Ascending aorta (tissue), 2 donors: Measurements from ENCODE around the gene LLGL2. TPM values are rescaled to one million over a fixed set of nuclear protein-coding genes. Genes with fewer than 3 reads are reported as not detected.

ENCODE experiments used
- DNase-seq, 2 donors: peaks; one replicate each; pipeline ENCODE4 v3.0.0-alpha.2; 2019; ENCODE audit warnings: low spot score in 2 of 2
- H3K27ac ChIP-seq, 2 donors: fragments of 200-600 bp; sonication (generic); one replicate each; pipeline ENCODE4 v1.5.1; 2016 to 2017; ENCODE audit warnings: mild to moderate bottlenecking in 1 of 2
- H3K27me3 ChIP-seq: fragments of 200-600 bp; sonication (generic); one replicate; pipeline ENCODE4 v1.5.1; 2017
- H3K36me3 ChIP-seq, 2 donors: fragments of 200-600 bp; sonication (generic); one replicate each; pipeline ENCODE4 v1.5.1; 2016
- H3K4me1 ChIP-seq, 2 donors: fragments of 200-600 bp; sonication (generic); one replicate each; pipeline ENCODE4 v1.5.1; 2016 to 2017; ENCODE audit warnings: mild to moderate bottlenecking in 1 of 2
- H3K4me3 ChIP-seq, 2 donors: fragments of 200-600 bp; sonication (generic); one replicate each; pipeline ENCODE4 v1.5.1; 2016 to 2017; ENCODE audit warnings: mild to moderate bottlenecking in 1 of 2
- H3K9me3 ChIP-seq, 2 donors: fragments of 200-600 bp; sonication (generic); one replicate each; pipeline ENCODE4 v1.5.1; 2016
- CTCF ChIP-seq, 3 experiments: fragments of 200-600 bp in 2 of 3; fragments of 450-650 bp in 1 of 3; sonication (generic) in 2 of 3; IDR thresholded peaks; one replicate each; pipeline ENCODE4 v1.5.1; 2016 to 2019; ENCODE audit warnings: antibody characterized with exemption in 3 of 3, mild to moderate bottlenecking in 1 of 3, moderate library complexity in 1 of 3
- intact Hi-C: fragments of 100-400 bp; cut with DNase I; formaldehyde crosslinking; loops from one replicate; pipeline ENCODE4 v1.15.1; 2023
- total RNA-seq: library from RNA; depleted of rRNA; stranded (reverse); fragments of >200 nt; gene quantifications from one replicate; pipeline ENCODE4 v1.1.0, GENCODE V29; 2016

LLGL2 gene
- total RNA-seq, 1 donor from 2014 or later: 41.8 TPM

- H3K4me3 ChIP-seq: no peak overlapping the region
- DNase-seq: no peak
Observed at GRCh38 chr17:75558666-75559530, 33.4 kb downstream of the LLGL2 start.

DNA sequence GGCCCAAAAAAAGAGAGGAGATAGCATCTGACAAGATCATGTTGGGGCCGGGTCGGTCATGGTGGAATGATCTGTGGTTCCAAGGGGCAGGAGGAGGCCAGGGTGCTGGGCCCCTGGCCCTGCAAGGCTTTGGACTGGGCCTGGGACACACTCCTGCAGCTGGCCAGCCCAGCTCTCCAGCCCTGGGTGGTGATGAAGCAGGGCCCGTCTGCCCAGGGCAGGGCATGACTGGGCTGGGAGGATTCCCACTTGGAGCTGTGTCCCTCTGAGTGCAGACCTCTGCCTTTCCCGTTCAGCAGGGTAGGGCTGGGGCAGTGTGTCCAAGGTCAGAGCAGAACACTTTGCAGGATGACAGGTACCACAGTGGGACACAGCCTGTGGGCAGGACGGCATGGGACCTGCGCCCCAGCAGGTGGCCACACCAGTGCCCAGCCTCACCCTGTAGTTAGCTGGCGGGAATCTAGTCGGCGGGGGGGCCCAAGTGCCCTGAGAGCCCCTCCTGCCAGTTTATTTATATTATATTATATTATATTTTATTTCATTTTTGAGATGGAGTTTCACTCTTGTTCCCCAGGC lies 34.5 kb downstream of the LLGL2 start:
- Histone ChIP-seq H3K9me3 (no peaks in the 10 kb centered on the region), H3K27me3 (no peaks in the 10 kb centered on the region), H3K36me3 (peaks cover 3 to 18% of the 10 kb centered on the region in 2 donors), H3K4me3 (no peak overlapping the region), H3K4me1 (peaks cover 0 to 2% of the 10 kb centered on the region in 2 donors), H3K27ac (no peak overlapping the region)
- intact Hi-C loops: no loop called here
- TF ChIP-seq CTCF (IDR thresholded peaks at IDR 0.05): no peak
- no peak for DNase-seq

More at GRCh38 chr17:75558666-75559530, 33.4 kb downstream of the LLGL2 start:
- Histone ChIP-seq H3K36me3 (peaks cover 0 to 12% of the 10 kb centered on the region in 2 donors), H3K9me3 (no peaks in the 10 kb centered on the region), H3K27ac (no peak overlapping the region), H3K4me1 (peaks cover 0 to 2% of the 10 kb centered on the region in 2 donors), H3K27me3 (no peaks in the 10 kb centered on the region)
- TF ChIP-seq CTCF (IDR thresholded peaks at IDR 0.05): no peak
- intact Hi-C loops: no loop called here

DNA sequence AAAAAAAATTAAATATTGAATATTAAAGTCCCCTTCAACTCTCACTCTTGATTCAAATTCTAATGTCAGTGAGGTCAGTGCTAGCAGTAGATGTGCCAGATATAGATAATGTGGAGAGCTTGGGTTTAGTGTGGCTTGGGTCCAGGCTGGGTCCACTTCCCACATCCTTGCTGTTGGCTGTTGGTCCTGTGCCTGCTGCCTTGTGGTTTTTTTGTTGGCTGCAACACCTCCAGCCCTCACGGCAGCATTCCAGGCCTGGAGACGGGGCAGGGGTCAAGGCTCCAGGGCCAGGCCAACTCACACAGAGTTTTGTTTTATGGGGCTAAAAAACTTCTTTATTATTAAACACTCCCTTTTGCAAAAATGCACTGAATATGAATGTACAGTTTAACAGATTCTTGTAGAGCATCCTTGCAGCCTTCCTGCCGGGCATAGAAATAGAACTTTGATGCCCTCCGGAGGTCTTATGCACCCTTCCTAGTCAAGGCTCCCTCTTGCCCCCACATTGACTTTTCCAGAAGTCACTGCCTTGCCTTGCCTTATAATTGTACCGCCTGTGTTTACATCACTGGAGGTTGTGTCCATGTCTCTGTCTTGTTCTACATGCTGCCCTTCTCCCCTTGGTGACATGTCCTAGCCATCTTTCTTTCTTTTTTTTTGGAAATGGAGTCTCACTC lies 36.6 kb downstream of the LLGL2 start:
- H3K27ac ChIP-seq: no peak overlapping the region
- peaks cover 3 to 18% of the 10 kb centered on the region in 2 donors for H3K36me3 ChIP-seq
- TF ChIP-seq CTCF (IDR thresholded peaks at IDR 0.05): no peak
- no peaks in the 10 kb centered on the region for H3K9me3 ChIP-seq
- H3K4me1 ChIP-seq: peaks cover 0 to 2% of the 10 kb centered on the region in 2 donors
- no peak for DNase-seq
- H3K27me3 ChIP-seq: no peaks in the 10 kb centered on the region
- no peak overlapping the region for H3K4me3 ChIP-seq
- intact Hi-C loops: no loop called here

DNA sequence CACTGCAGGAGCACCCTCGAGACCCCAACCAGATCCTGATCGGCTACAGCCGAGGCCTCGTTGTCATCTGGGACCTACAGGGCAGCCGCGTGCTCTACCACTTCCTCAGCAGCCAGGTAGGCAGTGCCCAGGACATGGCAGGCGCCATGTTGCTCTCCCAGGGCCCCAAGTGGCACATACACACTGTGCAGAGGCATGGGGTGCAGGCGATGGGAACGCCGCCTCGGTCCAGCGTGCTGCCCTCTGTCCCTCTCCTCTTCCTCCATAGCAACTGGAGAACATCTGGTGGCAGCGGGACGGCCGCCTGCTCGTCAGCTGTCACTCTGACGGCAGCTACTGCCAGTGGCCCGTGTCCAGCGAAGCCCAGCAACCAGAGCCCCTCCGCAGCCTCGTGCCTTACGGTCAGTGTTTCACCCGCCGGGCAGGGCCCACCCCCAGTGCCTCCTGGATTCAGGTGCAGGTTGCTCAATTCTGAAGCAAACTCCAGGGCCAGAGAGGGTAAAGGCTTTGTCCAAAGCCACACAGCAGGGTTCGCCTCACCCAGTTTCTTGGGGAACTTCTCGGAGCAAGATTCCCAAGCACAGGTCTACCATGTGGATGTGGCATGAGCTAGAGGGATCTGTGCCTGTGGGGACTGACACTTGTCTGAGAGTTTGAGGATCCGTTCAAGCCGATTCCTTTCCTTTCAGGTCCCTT lies 37.7 kb downstream of the LLGL2 start:
- Histone ChIP-seq H3K27ac (no peak overlapping the region), H3K9me3 (no peaks in the 10 kb centered on the region), H3K27me3 (no peaks in the 10 kb centered on the region), H3K4me1 (no peaks in the 10 kb centered on the region), H3K4me3 (no peak overlapping the region), H3K36me3 (peaks cover 3 to 18% of the 10 kb centered on the region in 2 donors)
- no peak for DNase-seq
- intact Hi-C loops: no loop called here
- TF ChIP-seq CTCF (IDR thresholded peaks at IDR 0.05): no peak

- H3K27me3 ChIP-seq: no peaks in the 10 kb centered on the region
- no peaks in the 10 kb centered on the region for H3K9me3 ChIP-seq
- intact Hi-C loops: no loop called here
- H3K27ac ChIP-seq: no peak overlapping the region
- peaks cover 3 to 18% of the 10 kb centered on the region in 2 donors for H3K36me3 ChIP-seq
- no peaks in the 10 kb centered on the region for H3K4me1 ChIP-seq
- no peak for TF ChIP-seq CTCF (IDR thresholded peaks at IDR 0.05)
- H3K4me3 ChIP-seq: no peak overlapping the region
- no peak for DNase-seq
Observed at GRCh38 chr17:75564195-75564594, 38.7 kb downstream of the LLGL2 start.
